Germinal center (tissue), 1 donor: ENCODE measurements around the gene NDUFV1.
"Not testable (repeated sequence)": the region's sequence is repeated elsewhere in the genome, so short reads cannot be mapped to it uniquely, and the experiment has no call there.

Source experiments
- DNase-seq: peaks from one replicate; pipeline ENCODE4 v3.0.0; 2012; ENCODE audit warnings: mixed read lengths, low spot score

Gene NDUFV1

DNA sequence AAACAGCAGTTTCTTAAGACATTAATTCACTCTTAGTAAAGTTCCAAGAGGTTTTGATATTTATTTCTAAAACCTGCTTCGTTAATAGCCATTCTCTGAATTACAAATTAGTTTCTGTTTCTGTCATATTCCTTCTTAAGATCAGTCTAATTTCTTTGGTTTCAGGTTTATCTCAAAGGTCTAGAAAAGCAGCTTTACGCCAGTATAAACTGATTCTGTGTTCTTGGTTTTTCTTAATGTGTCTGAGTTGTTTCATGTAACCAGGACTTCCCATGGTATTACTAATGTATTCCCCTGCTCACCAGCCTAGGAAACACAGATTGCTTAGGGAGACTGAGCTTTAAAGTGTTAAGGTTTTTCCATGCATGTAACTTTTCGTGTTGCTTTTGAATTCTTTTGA is 50.6 kb downstream of the NDUFV1 start:
- no peak for DNase-seq

DNA sequence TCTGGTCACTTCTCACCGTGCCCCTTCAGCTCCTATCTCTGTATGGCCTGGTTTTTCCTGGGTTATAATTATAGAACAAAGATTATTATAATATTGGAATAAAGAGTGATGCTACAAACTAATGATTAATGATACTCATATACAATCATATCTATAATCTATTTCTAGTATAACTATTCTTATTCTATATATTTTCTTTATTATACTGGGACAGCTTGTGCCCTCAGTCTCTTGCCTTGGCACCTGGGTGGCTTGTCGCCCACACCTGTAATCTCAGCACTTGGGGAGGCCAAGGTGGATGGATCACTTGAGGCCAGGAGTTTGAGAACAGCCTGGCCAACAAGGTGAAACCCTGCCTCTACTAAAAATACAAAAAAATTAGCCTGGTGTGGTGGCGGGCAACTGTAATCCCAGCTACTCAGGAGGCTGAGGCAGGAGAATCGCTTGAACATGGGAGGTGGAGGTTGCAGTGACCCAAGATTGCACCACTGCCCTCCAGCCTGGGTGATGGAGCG is 53.0 kb downstream of the NDUFV1 start:
- DNase-seq = not testable (repeated sequence)

DNA sequence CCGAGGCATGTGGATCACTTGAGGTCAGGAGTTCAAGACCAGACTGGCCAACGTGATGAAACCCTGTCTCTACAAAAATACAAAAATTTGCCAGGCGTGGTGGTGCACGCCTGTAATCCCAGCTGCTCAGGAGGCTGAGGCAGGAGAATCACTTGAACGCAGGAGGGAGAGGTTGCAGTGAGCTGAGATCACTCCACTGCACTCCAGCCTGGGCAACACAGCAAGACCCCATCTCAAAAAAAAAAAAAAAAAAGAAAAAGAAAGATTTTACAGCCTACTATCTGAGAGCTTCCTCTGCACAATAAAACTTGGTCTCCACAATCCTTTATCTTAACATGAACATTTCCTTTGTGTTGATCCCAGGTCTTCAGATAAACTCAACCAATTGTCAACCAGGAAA is 54.0 kb downstream of the NDUFV1 start:
- DNase-seq = not testable (repeated sequence)
